Stimulated activated naive CD8-positive, alpha-beta T cell treated with anti-CD3 and anti-CD28 coated beads, Interleukin-15, amount 100 ng/mL, for 72 hours (primary cell): ENCODE results near the gene AOPEP.

Experiments
- ATAC-seq: fragments of 150-1000 bp; cut with Tn5 transposase; 2 replicates; pipeline ENCODE4 v1.10.0; 2021; ENCODE audit warnings: mild to moderate bottlenecking, moderate library complexity
- DNase-seq, 2 donors: peaks; one replicate each; pipeline ENCODE4 v3.0.0; 2021 to 2022
- H3K27ac Mint-ChIP-seq, 2 donors: one replicate each; pipeline ENCODE4 v1.8.0; 2022; ENCODE audit warnings: mild to moderate bottlenecking in 2 of 2, mixed read lengths in 2 of 2, moderate library complexity in 2 of 2
- H3K27me3 Mint-ChIP-seq: one replicate; pipeline ENCODE4 v1.8.0; 2022; ENCODE audit warnings: mixed read lengths
- H3K4me1 Mint-ChIP-seq: one replicate; pipeline ENCODE4 v1.8.0; 2022; ENCODE audit warnings: mild to moderate bottlenecking, mixed read lengths
- H3K4me3 Mint-ChIP-seq, 2 donors: one replicate each; pipeline ENCODE4 v1.8.0; 2022; ENCODE audit warnings: mild to moderate bottlenecking in 2 of 2, mixed read lengths in 2 of 2, moderate library complexity in 1 of 2
- H3K9me3 Mint-ChIP-seq, 2 donors: one replicate each; pipeline ENCODE4 v1.8.0; 2022; ENCODE audit warnings: mixed read lengths in 2 of 2

AOPEP gene, protein sequence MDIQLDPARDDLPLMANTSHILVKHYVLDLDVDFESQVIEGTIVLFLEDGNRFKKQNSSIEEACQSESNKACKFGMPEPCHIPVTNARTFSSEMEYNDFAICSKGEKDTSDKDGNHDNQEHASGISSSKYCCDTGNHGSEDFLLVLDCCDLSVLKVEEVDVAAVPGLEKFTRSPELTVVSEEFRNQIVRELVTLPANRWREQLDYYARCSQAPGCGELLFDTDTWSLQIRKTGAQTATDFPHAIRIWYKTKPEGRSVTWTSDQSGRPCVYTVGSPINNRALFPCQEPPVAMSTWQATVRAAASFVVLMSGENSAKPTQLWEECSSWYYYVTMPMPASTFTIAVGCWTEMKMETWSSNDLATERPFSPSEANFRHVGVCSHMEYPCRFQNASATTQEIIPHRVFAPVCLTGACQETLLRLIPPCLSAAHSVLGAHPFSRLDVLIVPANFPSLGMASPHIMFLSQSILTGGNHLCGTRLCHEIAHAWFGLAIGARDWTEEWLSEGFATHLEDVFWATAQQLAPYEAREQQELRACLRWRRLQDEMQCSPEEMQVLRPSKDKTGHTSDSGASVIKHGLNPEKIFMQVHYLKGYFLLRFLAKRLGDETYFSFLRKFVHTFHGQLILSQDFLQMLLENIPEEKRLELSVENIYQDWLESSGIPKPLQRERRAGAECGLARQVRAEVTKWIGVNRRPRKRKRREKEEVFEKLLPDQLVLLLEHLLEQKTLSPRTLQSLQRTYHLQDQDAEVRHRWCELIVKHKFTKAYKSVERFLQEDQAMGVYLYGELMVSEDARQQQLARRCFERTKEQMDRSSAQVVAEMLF

DNA sequence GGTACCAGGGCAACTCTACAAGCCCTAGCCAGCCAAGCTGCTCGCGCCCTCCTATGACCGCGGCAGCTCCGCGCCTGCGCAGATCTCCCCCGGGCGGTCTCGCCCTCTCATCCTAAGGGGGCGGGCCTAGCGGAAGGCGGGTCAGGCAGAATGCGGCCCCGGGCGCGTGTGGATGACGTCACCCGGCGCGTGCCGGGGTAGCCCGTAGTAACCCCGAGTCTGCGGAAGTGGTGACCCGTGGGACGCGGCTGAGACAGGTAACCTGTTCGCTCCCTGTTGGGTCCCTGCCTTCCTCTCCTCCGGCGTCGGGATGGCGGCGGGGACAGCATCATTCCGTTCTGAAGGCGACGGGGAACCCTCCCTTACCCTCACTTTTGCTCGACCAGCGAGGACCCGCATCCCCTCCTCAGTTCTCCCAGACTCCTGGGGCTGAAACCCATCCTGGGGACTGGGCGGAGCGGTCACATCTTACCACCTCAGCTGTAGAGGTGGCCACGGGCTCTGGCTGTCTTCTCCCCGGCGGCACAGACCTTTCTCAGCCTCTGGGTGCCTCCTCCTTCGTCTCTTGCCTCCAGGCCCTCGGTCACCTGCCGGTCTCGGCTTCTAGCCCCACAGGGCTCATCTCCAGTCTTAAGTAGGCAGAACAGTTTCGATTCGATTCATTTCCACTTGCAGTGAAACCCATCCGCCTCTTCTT lies at the start of gene AOPEP:
Gene AOPEP (plus strand): TSS at position 205 of the 697 bp plus-strand sequence. CDS start 33,085 bp downstream, outside the sequence.
- ATAC-seq (peak; percentile 99), DNase-seq (peak; percentile 99)
- H3K4me3 Mint-ChIP-seq, result peak within 1 kb of the TSS; percentile 95 to 100
- H3K9me3 Mint-ChIP-seq, result no peaks in the 10 kb centered on the region
- H3K4me1 Mint-ChIP-seq, result peaks cover 9% of the 10 kb centered on the region
- peaks cover 6% of the 10 kb centered on the region for H3K27me3 Mint-ChIP-seq
- H3K27ac Mint-ChIP-seq, result peak within 1 kb of the TSS; percentile 97 to 100

DNA sequence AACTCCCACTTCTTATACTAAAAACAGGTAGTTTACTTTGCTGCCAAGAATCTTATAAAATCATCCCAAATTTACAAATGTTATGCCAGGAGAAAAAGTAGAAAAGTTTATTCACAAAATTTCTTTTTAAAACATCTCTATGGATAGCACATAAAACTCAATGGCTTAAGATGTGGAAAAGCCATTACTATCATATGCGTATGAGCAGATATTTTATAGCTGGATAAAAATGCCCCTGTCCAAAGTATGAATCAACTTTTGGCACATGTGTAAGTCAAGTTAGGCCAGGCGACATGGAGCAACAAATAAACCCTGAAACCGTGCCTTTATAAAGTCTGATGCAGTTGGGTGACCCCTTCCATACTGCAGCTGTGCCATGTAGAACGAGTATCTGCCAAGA lies 48.6 kb upstream of the AOPEP start:
- DNase-seq, result no peak
- Mint-ChIP-seq H3K27ac (no peak overlapping the region), H3K4me1 (peaks cover 6% of the 10 kb centered on the region), H3K27me3 (peaks cover 19% of the 10 kb centered on the region), H3K9me3 (no peaks in the 10 kb centered on the region), H3K4me3 (no peak overlapping the region)
- no peak for ATAC-seq

DNA sequence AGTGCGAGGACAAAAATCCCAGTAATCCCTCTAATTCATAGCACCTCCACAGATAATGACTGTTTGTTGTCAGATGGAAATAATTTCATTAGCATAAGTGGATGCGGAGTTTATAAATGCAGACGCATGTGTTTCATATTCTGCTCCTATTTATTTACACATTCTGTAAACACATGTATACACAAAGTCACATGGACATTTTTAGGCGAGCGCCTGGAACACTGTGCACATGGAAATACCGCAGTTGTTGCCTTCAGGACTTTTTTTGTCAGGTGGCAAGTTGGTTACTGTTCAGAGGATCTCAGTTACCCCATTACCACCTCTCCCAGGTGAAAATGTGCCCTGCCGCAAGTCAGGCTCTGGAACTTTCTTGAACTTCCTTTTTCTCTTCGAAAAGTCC lies 46.9 kb upstream of the AOPEP start:
- DNase-seq (no peak), ATAC-seq (no peak)
- H3K9me3 Mint-ChIP-seq, result no peaks in the 10 kb centered on the region
- peaks cover 6% of the 10 kb centered on the region for H3K4me1 Mint-ChIP-seq
- peaks cover 19% of the 10 kb centered on the region for H3K27me3 Mint-ChIP-seq
- no peak overlapping the region for H3K27ac Mint-ChIP-seq
- H3K4me3 Mint-ChIP-seq, result no peak overlapping the region

DNA sequence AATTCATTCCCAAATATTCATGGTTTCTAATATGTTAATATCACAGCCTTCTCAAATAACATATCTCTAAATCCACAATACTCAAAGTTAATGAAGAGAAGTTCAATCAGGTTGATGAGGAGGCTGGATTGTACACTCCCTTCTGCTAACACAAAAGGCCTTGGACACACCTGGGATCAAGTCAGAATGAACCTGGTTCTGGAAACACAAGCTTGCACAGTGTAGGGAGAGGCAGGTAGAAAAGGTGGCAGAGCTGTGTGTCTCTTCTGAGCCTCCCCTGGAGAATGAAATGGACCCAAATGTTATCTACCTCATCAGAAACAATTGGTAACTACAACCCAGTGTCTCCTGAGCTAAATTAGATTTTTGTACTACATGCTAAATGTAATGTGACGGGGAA lies 46.5 kb upstream of the AOPEP start:
- no peaks in the 10 kb centered on the region for H3K9me3 Mint-ChIP-seq
- no peak for ATAC-seq
- no peak overlapping the region for H3K4me3 Mint-ChIP-seq
- peak overlapping the region in 1 of 2 donors; percentile 85 for H3K27ac Mint-ChIP-seq
- H3K27me3 Mint-ChIP-seq, result peaks cover 19% of the 10 kb centered on the region
- no peak for DNase-seq
- H3K4me1 Mint-ChIP-seq, result peaks cover 6% of the 10 kb centered on the region

DNA sequence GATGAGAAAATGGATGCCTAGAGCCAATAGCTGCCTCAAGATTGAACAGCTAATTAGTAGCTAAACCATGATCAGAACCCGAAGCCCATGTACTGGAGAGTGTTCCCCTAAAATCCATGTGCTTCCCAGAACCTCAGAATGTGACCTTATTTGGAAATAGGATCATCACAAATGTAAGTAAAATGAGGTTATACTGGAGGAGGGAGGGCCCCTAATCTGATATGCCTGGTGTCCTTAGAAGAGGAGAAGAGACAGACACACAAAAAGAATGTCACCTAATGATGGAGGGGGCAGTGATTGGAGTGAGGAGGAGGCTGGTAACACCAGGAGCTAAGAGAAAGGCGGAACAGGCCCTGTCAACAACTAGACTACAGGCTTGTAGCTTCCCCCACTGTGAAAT lies 45.9 kb upstream of the AOPEP start:
- no peak overlapping the region for H3K27ac Mint-ChIP-seq
- ATAC-seq, result no peak

DNA sequence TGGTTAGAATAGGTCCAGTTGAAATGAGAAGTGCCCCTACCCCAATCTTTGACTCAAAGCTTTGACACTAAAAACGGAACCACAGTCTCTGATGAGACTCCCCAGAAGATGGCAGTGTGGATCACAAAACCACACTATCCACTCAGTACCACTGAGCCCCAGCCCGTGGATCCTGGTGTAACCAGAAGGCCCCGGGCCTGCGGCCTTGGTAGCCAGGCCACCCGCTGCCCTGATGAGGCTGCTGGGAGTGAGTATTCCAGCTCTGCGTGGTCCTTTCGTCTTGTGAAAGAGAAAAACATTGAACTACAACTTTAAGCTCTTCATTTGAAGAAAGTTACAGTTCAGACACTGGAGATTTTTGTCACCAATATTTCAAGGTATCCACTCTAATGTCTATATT lies 45.0 kb upstream of the AOPEP start:
- Mint-ChIP-seq H3K9me3 (no peaks in the 10 kb centered on the region), H3K27me3 (peaks cover 19% of the 10 kb centered on the region)

More for the DNA sequence above, 45.9 kb upstream of the AOPEP start:
- Mint-ChIP-seq H3K9me3 (no peaks in the 10 kb centered on the region), H3K27me3 (peaks cover 19% of the 10 kb centered on the region), H3K4me3 (no peak overlapping the region), H3K4me1 (peaks cover 6% of the 10 kb centered on the region)
- no peak for DNase-seq

DNA sequence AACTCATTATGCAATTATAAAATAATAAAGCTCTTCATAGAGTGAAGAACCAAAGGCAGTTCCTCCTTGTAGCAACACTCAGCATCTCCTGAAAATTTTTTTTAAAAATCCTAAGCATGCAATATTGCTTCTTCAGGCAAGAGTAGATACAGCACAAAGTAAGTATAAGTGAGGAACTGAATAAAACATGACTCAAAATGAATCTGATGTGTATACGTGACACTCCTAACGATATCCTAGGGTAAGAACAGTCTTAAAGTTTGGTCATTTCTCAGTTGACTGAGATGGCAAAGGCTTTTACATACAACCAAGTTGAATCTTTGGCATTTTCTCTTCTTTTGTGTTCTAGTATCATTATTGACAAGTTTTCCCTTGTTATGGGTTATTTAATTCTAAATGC lies 41.1 kb upstream of the AOPEP start:
- Mint-ChIP-seq H3K4me3 (no peak overlapping the region), H3K27ac (no peak overlapping the region), H3K4me1 (peaks cover 6% of the 10 kb centered on the region), H3K9me3 (no peaks in the 10 kb centered on the region), H3K27me3 (peaks cover 15% of the 10 kb centered on the region)
- no peak for DNase-seq
- no peak for ATAC-seq

More for the DNA sequence above, 45.0 kb upstream of the AOPEP start:
- DNase-seq (peak; percentile 46 to 55), ATAC-seq (peak; percentile 96)
- no peak overlapping the region for H3K4me3 Mint-ChIP-seq
- H3K27ac Mint-ChIP-seq, result peak overlapping the region in 1 of 2 donors; percentile 75
- peaks cover 6% of the 10 kb centered on the region for H3K4me1 Mint-ChIP-seq

DNA sequence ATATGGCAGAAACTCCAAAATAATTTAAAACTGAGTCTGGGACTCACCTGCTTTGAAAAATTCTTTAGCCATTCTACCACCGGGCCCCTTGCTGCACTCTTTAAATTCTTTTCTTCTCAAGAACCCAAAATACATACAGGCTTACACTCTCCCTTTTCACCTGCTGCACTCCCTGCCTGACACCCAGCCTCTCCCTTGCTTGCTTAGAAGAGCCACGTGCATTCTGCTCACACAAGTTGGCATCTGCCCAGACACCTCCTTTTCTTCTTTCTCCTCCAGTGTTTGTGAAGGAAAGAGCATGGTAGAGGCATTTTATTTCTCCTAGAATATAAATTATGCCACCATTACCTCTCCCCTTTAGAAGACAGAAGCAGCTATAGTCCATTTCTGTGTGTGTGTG lies 39.0 kb upstream of the AOPEP start:
- Mint-ChIP-seq H3K4me1 (no peaks in the 10 kb centered on the region), H3K9me3 (no peaks in the 10 kb centered on the region), H3K27ac (peak overlapping the region in 1 of 2 donors; percentile 19), H3K4me3 (no peak overlapping the region), H3K27me3 (peaks cover 20% of the 10 kb centered on the region)
- ATAC-seq, result no peak
- DNase-seq, result no peak

DNA sequence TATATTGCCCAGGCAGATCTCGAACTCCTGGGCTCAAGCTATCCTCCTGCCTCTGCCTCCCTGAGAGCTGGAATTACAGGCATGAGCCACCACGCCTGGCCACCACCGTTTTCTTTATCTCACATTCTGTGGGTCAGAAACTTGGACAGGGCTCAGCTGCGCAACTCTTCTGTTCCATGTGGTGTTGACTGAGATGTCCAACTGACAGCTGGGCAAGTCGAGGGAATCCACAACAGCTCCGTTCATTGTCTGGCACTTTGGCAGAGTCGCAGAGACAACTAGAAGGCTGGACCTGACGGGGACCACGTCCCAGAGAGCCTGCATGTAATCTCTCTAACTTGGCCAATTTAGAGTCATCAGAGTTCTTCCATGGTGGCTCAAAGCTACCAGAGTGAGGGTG lies 36.2 kb upstream of the AOPEP start:
- Mint-ChIP-seq H3K27ac (no peak overlapping the region), H3K4me3 (no peak overlapping the region), H3K27me3 (peaks cover 21% of the 10 kb centered on the region), H3K9me3 (no peaks in the 10 kb centered on the region), H3K4me1 (no peaks in the 10 kb centered on the region)
- no peak for DNase-seq
- no peak for ATAC-seq

DNA sequence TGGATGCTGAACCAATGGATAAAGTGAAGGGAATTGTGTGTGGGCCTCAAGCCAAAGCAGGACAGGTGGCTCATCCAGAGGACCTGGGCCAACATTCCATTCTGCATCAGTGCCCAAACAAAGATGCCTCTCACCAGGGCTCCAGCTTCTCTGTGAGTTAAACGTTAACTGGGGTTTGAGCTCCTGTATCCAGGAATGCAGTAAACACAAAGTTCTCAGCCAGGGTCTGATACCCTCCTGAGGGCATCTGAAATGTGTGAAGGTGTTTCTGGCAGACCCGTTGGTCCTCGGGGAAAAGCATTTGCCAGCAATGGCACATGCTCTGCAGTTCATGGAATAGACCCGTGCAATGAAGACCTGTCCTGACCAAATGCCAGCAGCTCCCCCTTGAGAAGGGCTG lies 33.9 kb upstream of the AOPEP start:
- no peak for DNase-seq
- no peaks in the 10 kb centered on the region for H3K4me1 Mint-ChIP-seq
- no peak overlapping the region for H3K27ac Mint-ChIP-seq
- H3K27me3 Mint-ChIP-seq, result peaks cover 26% of the 10 kb centered on the region
- H3K9me3 Mint-ChIP-seq, result no peaks in the 10 kb centered on the region
- no peak overlapping the region for H3K4me3 Mint-ChIP-seq
- ATAC-seq, result no peak

DNA sequence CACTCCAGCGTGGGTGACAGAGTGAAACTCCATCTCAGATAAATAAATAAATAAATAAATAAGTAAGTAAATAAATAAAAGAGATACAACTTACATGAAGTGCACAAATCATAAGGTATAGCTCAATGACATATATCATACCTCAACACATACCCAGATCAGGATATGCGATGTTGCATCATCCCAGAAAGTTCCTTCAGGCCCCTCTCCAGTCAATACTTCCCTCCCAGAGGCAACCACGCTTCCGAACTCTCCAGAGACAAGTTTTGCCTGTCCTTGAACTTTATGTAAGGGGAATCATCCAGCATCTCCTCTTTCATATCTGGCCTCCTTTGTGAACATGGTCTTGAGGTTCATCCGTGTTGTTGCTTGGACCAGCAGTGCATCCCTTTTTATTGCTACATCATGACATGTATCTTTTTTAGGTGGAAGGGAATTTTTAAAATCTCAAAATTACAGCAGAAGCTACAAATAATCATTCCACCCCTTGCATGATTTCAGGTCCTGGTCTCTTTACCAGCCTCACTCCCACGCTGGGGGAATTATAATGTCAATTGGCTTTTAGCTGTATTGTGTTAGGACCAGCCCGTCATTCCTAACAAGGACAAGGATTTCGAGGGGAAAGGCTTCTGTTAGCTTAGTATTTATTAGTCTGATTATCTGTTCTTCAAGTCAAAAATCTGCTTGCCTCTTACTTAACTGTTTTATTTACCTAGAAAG lies 32.9 kb upstream of the AOPEP start:
- DNase-seq (no peak), ATAC-seq (no peak)
- no peak overlapping the region for H3K4me3 Mint-ChIP-seq

DNA sequence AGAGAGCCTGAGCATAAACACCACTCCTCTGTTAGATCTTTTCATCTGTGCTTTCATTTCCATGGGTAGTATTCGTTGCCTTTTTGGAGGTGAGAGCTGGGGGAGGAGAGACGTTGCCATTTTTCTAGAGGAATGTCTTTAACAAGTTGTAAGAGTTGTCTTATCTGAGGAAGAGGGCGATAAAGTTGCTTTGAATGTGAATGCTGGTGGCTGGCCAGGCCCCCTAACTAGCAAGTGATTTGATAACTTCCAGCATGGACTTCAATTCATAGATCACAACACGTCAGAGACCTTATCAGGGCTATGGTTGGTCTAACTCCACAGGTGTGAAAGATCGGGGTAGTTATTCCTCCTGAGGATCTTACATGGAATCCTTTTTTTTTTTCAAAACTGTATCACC lies 30.0 kb upstream of the AOPEP start:
- Mint-ChIP-seq H3K27ac (no peak overlapping the region), H3K4me1 (no peaks in the 10 kb centered on the region), H3K4me3 (no peak overlapping the region), H3K9me3 (no peaks in the 10 kb centered on the region), H3K27me3 (peaks cover 39% of the 10 kb centered on the region)
- ATAC-seq (no peak), DNase-seq (no peak)

More for the DNA sequence above, 32.9 kb upstream of the AOPEP start:
- peaks cover 28% of the 10 kb centered on the region for H3K27me3 Mint-ChIP-seq
- H3K9me3 Mint-ChIP-seq, result no peaks in the 10 kb centered on the region
- H3K4me1 Mint-ChIP-seq, result no peaks in the 10 kb centered on the region
- H3K27ac Mint-ChIP-seq, result no peak overlapping the region

DNA sequence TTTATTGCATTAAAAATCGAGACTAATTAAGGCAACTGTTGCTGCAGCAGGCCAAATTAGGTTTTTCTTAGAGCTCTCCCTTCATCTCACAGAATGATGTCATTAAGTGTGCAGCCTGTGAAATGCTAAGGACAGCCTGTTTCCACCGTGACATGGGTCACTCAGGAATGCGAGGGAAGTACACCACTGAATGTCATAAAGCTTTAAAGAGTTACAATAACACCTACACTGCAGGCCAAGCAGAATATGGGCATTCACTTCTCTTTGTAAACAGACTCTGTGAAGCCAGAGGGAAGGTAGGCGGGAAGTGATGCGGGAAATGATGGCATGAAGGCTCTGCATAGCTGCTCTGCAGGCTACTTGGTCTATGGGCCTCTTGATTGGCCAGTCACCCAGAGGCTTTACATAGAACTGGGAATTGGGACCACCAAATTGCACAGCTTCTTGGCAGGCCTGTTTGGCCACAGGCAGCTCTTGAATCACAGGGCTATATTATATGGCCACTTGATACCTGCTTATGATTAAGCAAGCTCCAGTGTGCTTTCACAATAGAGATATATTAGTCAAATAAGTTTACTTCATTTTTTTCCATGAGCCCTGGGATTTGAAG lies 28.4 kb upstream of the AOPEP start:
- DNase-seq (no peak), ATAC-seq (no peak)
- no peaks in the 10 kb centered on the region for H3K9me3 Mint-ChIP-seq
- peaks cover 29% of the 10 kb centered on the region for H3K27me3 Mint-ChIP-seq
- no peak overlapping the region for H3K27ac Mint-ChIP-seq
- no peaks in the 10 kb centered on the region for H3K4me1 Mint-ChIP-seq
- no peak overlapping the region for H3K4me3 Mint-ChIP-seq

DNA sequence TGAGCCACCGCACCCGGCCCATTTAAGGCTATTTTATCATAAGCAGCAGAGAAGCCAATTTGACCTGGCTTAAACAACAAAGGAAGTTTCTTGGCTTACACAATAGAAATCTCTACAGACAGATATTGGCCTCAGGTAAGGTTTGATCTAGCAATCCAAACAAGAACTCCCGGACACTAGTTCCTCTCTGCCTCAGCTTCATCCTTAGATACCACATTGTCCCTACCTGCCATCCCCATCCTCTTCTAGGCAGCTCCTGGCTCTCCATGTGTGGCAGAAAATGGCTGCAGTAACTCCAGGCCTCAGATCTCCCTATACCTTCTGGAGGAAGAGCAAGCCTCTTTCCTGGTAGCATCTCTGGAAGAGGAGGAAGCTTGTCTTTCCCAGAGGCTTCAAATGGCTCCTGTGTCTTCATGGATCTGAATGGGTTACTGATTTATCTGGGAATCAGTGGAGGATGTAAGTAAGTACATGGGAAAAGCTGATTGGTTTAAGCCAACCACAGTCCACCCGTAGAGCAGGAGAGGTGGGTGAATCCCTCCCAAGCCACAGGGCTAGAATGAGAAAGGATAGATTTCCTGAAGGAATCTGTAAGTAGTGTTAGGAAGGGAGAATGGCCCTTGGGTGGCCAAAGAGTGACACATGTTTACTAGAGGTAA lies 26.7 kb upstream of the AOPEP start:
- ATAC-seq, result no peak
- no peak for DNase-seq

More for the DNA sequence above, 26.7 kb upstream of the AOPEP start:
- Mint-ChIP-seq H3K27ac (no peak overlapping the region), H3K9me3 (no peaks in the 10 kb centered on the region), H3K4me3 (no peak overlapping the region), H3K4me1 (no peaks in the 10 kb centered on the region), H3K27me3 (peaks cover 34% of the 10 kb centered on the region)
